ENCODE results near the gene PRPS1.
"Not testable (repeated sequence)": the region's sequence is repeated elsewhere in the genome, so short reads cannot be mapped to it uniquely, and the experiment has no call there.

Gene PRPS1

GRCh38 chrX:107627838-107628661 lies at the start of gene PRPS1:
Gene PRPS1, plus strand, starts transcription at chrX:107628510. Its CDS starts 119 bp downstream, at chrX:107628629.
- peak; percentile 96 for DNase-seq

- peak; percentile 58 for DNase-seq
Measured at GRCh38 chrX:107579956-107580355, 48.4 kb upstream of the PRPS1 start.

GRCh38 chrX:107581923-107582322 lies 46.4 kb upstream of the PRPS1 start:
- no peak for DNase-seq

- DNase-seq = no peak
Measured at GRCh38 chrX:107589243-107589642, 39.1 kb upstream of the PRPS1 start.

- DNase-seq = no peak
Measured at GRCh38 chrX:107596651-107597050, 31.7 kb upstream of the PRPS1 start.

- no peak for DNase-seq
Measured at GRCh38 chrX:107597264-107597663, 31.0 kb upstream of the PRPS1 start.

GRCh38 chrX:107597791-107598190 lies 30.5 kb upstream of the PRPS1 start:
- no peak for DNase-seq

GRCh38 chrX:107599450-107599861 lies 28.9 kb upstream of the PRPS1 start:
- DNase-seq = no peak

GRCh38 chrX:107600366-107600765 lies 27.9 kb upstream of the PRPS1 start:
- no peak for DNase-seq

- DNase-seq = no peak
Measured at GRCh38 chrX:107601326-107601725, 27.0 kb upstream of the PRPS1 start.

GRCh38 chrX:107601759-107602158 lies 26.6 kb upstream of the PRPS1 start:
- DNase-seq = no peak

GRCh38 chrX:107602694-107603239 lies 25.5 kb upstream of the PRPS1 start:
- DNase-seq = no peak

- no peak for DNase-seq
Measured at GRCh38 chrX:107603429-107604159, 24.7 kb upstream of the PRPS1 start.

GRCh38 chrX:107609061-107609460 lies 19.2 kb upstream of the PRPS1 start:
- not testable (repeated sequence) for DNase-seq

GRCh38 chrX:107610667-107611066 lies 17.6 kb upstream of the PRPS1 start:
- no peak for DNase-seq

GRCh38 chrX:107619885-107620322 lies 8.4 kb upstream of the PRPS1 start:
- peak; percentile 53 for DNase-seq

GRCh38 chrX:107624893-107625292 lies 3.4 kb upstream of the PRPS1 start:
- DNase-seq = no peak

- no peak for DNase-seq
Measured at GRCh38 chrX:107625739-107626138, 2.6 kb upstream of the PRPS1 start.

GRCh38 chrX:107626481-107626880 lies 1.8 kb upstream of the PRPS1 start:
- no peak for DNase-seq

GRCh38 chrX:107626916-107627315 lies 1.4 kb upstream of the PRPS1 start:
- no peak for DNase-seq

- peak; percentile 35 for DNase-seq
Measured at GRCh38 chrX:107628662-107629539, 591 bp downstream of the PRPS1 start.

- peak; percentile 26 for DNase-seq
Measured at GRCh38 chrX:107629540-107629909, 1.2 kb downstream of the PRPS1 start.

All from fibroblast of upper back skin (primary cell).